ENCODE measurements around the gene S100A3. TPM values are rescaled to one million over a fixed set of nuclear protein-coding genes. Genes with fewer than 3 reads are reported as not detected.

The S100A3 gene, protein sequence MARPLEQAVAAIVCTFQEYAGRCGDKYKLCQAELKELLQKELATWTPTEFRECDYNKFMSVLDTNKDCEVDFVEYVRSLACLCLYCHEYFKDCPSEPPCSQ
- total RNA-seq (2013), result 0.13 TPM
- polyA plus RNA-seq (under 1 TPM in 2 of 3 donors, not detected in 1; 0.31 to 0.54 TPM), polyA minus RNA-seq (0.40 TPM in 1 of 2 replicates, not detected in the other), total RNA-seq (0.34 to 1.8 (median 1.2) reads per million in 11 experiments)

DNA sequence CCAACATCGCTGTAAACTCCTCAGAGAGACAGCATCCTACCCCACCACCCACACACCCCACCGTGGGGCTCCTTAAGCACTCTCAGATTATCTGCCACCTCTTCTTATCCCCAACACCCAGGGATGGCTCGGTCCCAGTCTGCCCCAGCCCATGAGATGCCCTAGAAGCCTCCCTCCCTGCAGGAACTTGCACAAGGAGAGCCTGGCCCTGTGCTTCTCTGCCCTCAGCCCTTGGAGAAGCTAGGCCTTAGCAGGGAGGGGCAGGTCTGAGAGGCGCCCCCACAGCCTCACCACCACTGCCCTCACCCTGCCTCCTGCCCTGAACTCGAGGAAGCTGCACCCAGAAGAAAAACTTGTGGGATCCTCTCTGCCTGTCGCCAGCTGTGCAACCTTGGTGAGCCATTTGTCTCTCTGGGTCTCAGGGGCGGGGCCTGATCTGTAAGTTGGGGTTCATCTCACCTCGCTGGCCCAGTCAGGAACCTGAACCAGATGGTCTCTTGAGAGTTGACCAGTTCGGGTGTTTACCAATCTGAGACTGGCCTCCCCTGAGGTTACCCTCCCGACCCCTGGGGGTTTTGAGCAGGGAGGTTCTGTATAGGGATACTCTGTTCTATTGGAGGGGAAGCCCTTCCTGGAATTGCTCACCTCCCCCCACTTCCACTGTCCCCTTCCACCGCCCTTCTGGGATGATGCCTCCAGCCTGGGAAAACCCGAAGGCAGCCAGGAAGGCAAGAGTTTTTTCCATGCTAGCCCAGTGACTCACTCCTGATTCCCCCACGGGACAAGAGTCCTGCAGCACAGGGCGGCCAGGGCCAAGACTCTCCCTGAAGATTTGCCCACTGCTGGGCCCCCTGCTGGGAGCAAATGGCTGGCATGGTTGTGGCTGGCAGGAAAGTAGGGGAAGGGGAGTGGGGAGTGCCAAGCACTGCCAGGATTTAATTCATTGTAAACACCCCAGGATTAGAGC lies at the start of gene S100A3:
TSS of gene S100A3 (minus strand) at position 537 of the 967 bp plus-strand sequence. CDS start 773 bp downstream, outside the sequence.
- WGBS (ENCODE audit: insufficient coverage), result 70% methylated on average over 8 of the region's 14 CpGs
- H3K27me3 ChIP-seq (ENCODE audit: control insufficient read depth in 2 of 2, insufficient read depth in 2 of 2, low read length in 2 of 2), result no peaks in the 10 kb centered on the region
- intact Hi-C loops (cut with micrococcal nuclease), result loop anchor here in 1 of 2 donors (5.0 kb wide), 1 partner anchor 37 kb away; no protein-coding TSS in a partner anchor

More for the DNA sequence above, at the start of gene S100A3:
- H3K4me3 Mint-ChIP-seq, result no peak within 1 kb of the TSS
- TF ChIP-seq CTCF (IDR thresholded peaks at IDR 0.05), result no peak
- peaks cover under 1 to 4% (median 2%) of the 10 kb centered on the region in 3 donors for H3K27me3 Mint-ChIP-seq (ENCODE audit: low read depth in 3 of 3)
- DNase-seq, result peak in 1 of 3 donors; percentile 73
- H3K4me2 ChIP-seq (replicated peaks; ENCODE audit: extremely low read depth, low read length, poor library complexity, severe bottlenecking), result peak within 1 kb of the TSS; percentile 14
- H2AFZ ChIP-seq (ENCODE audit: insufficient read depth, low read depth, low read length, poor library complexity, severe bottlenecking), result peak within 1 kb of the TSS; percentile 17
- peak within 1 kb of the TSS; percentile 54 to 92 (median 84) for H3K27ac Mint-ChIP-seq
- H3K36me3 ChIP-seq (replicated peaks in 1 of 2; ENCODE audit: control insufficient read depth in 1 of 2, insufficient read depth in 2 of 2, low read length in 2 of 2), result peaks cover 7 to 8% of the 10 kb centered on the region in 2 donors
- H3K79me2 ChIP-seq (ENCODE audit: insufficient read depth, low read length), result peaks cover 36% of the 10 kb centered on the region
- H3K4me1 Mint-ChIP-seq, result peaks cover 90% of the 10 kb centered on the region
- no peaks in the 10 kb centered on the region for H3K9me3 ChIP-seq (replicated peaks in 1 of 2; ENCODE audit: control insufficient read depth in 1 of 2, insufficient read depth in 1 of 2, low read length in 2 of 2)
- no peaks in the 10 kb centered on the region for H3K9me3 Mint-ChIP-seq
- H3K4me3 ChIP-seq (replicated peaks in 1 of 3; ENCODE audit: low read depth in 2 of 3, low read length in 3 of 3), result peak within 1 kb of the TSS in 1 of 3 experiments; percentile 33
- peaks cover 16% of the 10 kb centered on the region for H4K20me1 ChIP-seq (ENCODE audit: insufficient read depth, low read length)
- H3K4me1 ChIP-seq (ENCODE audit: control insufficient read depth in 1 of 2, insufficient read depth in 2 of 2, low read length in 2 of 2), result peaks cover 82 to 91% of the 10 kb centered on the region in 2 donors
- peak within 1 kb of the TSS; percentile 40 for H3K9ac ChIP-seq (ENCODE audit: insufficient read depth, low read length, poor library complexity, severe bottlenecking)
- peaks cover 12 to 18% of the 10 kb centered on the region in 2 donors for H3K36me3 Mint-ChIP-seq
- peak within 1 kb of the TSS; percentile 15 to 94 for H3K27ac ChIP-seq (ENCODE audit: low read depth in 1 of 2, low read length in 2 of 2)
